ENCODE results near the gene SPRR1B.

DNA sequence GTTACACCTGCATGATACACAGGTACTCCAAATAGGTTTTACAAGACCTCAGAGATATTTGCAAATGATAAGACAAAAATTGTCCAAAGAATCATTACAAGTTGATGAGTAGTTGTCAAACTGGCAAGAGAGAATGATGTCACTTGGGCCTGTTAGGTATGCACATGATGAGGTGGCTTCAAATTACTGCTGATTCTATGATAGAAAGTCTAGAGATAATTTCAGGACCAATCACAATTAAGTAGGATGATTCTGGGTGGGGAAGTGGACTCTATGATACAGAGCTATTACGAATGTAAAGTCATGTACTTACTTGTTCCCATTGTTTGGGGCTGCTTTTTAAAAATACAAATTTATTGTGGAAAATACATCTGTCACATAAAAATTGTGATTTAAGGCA is 5.2 kb upstream of the SPRR1B start:
- TF ChIP-seq, protein P1, sequence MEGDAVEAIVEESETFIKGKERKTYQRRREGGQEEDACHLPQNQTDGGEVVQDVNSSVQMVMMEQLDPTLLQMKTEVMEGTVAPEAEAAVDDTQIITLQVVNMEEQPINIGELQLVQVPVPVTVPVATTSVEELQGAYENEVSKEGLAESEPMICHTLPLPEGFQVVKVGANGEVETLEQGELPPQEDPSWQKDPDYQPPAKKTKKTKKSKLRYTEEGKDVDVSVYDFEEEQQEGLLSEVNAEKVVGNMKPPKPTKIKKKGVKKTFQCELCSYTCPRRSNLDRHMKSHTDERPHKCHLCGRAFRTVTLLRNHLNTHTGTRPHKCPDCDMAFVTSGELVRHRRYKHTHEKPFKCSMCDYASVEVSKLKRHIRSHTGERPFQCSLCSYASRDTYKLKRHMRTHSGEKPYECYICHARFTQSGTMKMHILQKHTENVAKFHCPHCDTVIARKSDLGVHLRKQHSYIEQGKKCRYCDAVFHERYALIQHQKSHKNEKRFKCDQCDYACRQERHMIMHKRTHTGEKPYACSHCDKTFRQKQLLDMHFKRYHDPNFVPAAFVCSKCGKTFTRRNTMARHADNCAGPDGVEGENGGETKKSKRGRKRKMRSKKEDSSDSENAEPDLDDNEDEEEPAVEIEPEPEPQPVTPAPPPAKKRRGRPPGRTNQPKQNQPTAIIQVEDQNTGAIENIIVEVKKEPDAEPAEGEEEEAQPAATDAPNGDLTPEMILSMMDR (IDR thresholded peaks at IDR 0.05), result no peak
- no peak for TF ChIP-seq POLR2A (IDR thresholded peaks at IDR 0.05)

All from right lobe of liver (tissue), 4 donors.